ENCODE measurements around the gene RNF187.
A peak's percentile ranks its signal among the peaks of the same experiment; 100 is the strongest.
"Not testable (repeated sequence)": the region's sequence is repeated elsewhere in the genome, so short reads cannot be mapped to it uniquely, and the experiment has no call there.

RNF187 gene

DNA sequence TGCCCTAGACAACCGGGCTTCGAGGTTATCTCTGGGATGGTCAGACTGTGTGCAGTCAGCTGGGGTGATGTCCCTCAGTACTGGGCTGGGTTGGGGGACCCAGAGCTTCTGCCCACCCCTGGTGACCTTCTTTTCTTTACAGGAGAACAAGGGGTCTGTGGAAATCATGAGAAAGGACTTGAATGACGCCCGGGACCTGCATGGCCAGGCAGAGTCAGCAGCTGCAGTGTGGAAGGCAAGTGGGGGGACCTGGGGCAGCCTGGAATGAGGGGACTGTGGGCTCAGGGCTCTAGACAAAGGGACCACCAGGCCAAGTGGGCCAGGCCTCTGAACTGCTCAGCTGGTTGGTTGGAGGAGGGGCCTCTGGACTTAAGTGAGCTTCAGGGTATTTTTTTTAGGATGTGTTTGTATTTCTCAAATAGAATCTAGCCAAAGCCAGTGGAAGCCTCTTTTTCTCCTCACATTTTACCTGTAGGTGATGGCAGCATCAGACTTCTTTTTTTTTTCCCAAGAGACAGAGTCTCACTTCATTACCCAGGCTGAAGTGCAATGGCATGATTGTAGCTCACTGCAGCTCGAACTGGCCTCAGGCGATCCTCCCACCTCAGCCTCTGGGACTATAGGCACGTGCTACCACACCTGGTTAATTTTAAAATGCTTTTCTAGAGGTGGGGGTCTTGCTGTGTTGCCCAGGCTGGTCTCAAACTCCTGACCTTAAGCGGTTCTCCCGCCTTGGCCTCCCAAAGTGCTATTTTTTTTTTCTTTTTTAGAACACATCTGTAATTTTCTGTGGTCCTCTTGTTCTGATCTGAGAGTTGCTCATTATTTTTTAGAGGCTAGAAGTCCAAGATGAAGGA lies 1.9 kb downstream of the RNF187 start:
- DNase-seq = no peak

DNA sequence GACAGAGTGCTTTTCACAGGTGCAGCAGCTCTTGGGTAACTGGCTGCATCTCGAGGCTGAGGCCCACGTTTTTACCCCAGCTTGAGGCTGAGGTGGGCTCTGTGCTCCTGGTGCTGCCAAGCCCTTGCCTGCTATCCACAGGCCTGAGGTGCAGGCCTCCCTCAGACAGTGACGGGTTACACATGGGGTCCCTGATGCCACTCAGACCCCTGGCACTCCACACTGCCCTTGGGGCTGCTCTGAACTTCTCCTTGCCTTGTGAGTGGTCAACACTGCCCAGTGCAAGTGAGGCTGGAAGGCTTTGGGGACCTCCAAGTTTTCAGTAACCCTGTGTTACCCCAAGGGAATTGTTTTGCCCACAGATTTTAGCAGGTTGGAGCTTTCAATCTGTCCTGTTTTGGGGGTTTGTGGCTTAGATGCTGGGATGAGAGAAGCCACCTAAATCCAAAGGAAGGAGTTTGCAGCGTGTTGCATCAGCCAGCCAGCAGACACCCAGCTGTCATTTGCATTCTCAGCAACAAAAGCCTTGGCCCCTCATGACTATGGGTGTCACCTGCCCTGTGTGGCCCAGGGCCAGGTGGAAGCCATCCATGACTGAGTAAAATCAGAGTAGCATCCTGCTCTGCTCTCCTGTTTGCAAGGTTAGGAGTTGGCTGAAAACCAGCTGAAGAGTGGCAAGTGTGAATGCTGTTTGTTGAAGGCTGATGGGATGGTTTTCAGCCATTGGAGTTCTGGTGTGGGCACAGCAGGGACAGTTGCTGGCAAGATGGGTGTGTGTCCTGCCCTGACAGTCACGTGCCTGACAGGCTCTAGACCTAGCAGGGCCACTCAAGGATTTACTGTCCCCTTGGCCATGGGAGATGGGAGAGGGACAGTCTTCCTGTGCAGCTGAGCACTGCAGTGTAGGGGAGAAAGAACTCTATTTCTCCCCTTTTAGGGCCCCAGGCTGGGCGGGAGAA lies 3.2 kb downstream of the RNF187 start:
- no peak for DNase-seq

DNA sequence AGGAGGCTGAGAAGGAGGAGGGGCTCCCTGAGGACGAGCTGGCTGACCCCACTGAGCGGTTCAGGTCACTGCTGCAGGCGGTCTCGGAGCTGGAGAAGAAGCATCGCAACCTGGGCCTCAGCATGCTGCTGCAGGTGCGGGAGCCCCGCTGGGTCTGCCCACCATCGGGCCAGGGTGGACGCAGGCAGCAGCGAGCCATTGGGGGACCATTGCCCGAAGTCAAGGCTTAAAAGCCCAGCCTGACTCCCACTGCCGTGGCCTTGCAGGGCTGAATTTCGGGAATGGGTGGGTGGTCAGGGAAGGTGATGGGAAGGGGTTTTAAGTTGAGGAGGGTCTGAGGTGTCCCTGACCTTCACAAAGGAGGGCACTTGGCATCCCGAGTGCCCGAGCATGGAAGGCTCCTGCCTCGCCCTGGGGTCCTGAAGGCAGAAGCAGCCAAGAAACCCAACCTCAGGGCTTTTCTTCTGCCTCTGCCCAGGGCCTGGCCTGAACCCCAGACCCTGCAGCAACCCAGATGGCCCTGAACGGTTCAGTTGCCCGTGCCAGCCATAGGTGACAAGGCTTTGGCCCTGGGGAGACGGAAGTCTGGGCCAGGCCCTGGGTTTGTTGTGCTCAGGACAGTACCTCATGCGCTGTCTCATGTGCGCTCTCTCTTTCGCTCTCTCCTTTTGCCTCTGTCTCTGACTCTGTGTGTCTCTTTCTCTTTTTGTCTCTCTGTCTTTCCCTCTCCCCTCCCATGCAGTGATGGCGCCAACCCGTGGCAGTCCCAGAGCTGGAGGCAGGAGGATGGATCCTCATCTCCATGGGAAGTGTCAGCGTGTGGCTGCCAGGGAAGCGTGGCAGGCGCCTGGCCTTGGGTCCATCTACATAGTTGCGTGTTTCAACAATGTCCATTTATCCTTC lies 6.2 kb downstream of the RNF187 start:
- DNase-seq = no peak

DNA sequence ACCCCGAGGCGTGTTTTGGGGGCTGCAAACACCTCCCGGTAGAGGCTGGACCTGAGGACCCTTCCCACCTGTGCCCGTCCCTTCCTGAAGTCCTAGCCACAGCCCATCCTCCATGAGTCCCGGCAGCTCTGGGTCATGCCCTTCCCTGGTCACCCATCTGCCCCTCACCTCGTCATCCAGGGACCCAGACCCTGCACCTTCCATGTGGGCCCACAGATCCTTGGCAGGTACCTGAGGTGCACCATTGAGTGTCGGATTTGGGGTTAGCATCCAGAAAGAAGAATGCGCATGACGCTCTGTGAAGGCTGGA lies 6.8 kb downstream of the RNF187 start:
- no peak for DNase-seq

DNA sequence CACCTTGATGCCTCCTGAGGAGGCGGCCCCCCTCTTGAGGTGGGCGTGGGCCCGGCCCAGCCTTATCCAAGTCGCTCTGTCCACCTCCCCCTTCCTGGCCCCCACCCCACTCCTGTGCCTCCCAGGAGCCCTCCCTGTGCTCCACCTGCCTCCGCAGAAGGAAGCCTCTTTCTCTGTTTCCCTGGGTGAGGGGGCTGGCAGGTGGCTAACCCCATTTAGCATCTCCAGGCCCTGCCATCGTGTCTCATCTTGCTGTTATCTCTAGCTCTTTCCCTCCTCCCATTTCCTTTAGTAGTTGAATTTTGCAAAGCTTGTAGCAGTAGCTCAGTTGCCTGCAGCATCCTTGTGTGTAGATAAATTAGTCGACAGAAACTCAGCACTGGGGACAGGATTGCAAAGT lies 7.2 kb downstream of the RNF187 start:
- DNase-seq = no peak

DNA sequence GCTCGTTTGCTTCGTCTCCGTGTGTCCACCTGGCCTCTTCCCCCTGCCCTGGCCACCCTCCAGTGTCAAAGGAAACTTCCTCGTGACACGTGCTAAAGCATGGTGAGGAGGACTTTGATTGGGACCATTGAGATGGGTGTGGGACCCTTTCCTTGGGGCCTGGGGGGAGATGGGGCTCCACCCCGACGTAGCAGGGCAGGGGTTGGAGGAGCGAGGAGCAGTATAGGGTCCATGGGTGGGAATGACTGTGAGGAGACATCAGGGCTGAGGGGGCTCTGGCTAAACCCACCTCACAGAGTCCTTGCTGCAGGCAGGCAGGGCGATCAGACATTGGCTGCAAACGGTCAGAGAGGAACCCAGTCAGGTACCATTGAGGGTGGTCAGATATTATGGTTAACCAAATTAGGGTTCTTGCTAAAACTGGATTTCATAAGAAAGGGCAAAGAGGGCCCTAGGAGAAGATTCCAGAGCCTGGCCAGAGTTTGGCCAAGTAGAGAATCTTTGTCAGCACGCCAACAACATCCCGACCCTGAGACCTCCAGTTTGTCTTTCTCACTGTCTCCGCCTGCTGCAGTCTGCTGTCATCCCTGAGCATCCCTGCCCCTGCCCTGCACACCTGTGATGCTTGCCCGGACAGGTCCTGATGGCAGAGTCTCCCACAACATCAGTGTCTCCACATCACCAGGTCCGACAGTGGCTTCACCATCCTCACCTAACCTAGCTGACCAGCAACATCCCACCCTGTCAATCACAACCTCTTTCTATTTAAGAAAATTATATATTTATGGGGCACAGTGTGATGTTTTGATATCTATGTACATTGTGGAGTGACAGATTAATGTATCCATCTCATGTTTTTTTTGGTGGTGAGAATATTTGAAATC lies 8.0 kb downstream of the RNF187 start:
- no peak for DNase-seq

DNA sequence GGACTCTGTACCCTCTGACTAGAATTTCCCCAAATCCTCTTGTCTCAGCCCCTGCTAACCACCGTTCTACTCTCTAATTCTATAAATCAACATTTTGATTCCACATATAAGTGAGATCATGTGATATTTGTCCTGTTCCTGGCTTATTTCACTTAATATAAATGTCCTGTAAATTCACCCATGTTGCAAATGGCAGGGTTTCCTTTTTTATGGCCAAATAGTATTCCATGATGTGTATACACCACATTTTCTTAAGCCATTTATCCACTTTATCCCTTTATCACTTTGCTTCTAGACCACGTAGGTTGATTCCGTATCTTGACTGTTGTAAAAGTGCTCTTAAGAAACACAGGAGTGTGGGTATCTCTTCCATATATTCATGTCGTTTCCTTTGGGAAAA lies 8.9 kb downstream of the RNF187 start:
- no peak for DNase-seq

DNA sequence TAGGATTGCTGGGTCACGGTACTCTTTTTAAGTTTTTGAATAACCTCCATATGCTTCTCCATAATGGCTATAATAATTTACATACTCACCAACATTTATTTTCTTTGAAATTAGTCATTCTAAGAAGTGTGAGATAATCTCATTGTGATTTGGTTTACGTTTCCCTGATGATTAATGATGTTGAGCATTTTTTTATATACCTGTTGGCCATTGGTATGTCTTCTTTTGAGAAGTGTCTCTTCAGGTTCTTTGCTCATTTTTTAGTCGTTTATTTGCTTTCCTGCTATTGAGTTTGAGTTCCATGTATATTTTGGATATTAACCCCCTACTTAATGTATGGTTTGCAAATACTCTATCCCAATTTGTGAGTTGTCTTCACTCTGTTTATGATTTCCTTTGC lies 9.3 kb downstream of the RNF187 start:
- no peak for DNase-seq

DNA sequence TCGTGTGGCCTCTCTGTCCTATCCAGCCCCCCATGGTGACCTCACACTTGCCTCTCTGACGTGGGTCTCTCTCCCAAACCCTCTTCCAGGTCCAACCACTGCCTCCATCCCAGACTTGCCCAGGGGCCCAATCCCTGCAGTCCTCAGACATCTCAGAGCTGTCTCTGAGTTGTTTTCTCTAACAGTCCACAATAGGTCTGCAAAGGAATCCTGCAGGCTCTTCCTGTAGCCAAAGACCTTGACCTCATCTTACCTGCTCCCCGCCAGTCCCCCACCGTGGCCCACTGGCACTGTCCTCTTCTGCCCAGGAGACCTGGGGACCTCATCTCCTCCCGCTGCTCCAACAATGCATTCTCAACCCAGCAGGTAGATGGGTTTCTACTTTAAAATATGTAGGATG lies 10.0 kb downstream of the RNF187 start:
- DNase-seq = no peak

DNA sequence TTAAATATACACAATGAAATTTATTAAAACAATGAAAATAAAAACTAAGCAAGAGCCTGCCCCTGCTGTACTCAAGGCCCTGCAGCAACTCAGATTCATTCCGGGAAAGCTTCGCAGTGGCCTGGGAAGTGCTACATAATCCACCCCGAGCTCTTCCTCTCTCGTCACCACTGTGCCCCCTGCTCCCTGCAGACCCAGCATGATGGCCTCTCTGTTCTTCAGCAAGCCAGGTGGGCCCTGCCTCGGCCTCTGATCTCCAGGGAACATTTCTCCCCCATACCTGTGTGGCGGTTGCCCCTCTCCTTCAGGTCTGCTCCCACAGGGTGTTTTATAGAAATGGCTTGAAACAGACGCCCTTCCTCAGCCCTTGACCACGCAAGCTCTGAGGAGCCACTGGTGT lies 10.6 kb downstream of the RNF187 start:
- no peak for DNase-seq

DNA sequence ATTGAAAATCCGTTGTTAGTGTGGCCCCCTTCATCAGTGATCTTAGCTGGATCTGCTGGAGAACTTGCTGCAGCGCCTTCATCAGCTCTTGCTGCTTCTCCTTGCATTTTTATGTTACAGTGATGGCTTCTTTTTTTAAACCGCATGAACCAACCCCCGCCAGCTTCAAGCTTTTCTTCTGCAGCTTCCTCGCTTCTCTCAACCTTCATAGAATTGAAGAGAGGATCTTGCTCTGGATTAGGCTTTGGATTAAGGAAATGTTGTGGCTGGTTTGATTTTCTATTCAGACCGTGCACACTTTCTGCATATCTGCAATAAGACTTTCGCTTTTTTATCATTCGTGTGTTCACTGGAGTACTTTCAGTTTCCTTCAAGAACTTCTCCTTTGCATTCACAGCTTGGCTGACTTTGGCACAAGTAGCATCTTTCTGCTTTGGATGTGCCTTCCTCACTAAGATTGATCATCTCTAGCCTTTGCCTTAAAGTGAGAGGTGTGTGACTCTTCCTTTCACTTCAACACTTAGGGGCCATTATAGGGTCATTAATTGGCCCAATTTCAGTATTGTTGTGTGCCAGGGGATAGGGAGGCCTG lies 13.1 kb downstream of the RNF187 start:
- DNase-seq = no peak

DNA sequence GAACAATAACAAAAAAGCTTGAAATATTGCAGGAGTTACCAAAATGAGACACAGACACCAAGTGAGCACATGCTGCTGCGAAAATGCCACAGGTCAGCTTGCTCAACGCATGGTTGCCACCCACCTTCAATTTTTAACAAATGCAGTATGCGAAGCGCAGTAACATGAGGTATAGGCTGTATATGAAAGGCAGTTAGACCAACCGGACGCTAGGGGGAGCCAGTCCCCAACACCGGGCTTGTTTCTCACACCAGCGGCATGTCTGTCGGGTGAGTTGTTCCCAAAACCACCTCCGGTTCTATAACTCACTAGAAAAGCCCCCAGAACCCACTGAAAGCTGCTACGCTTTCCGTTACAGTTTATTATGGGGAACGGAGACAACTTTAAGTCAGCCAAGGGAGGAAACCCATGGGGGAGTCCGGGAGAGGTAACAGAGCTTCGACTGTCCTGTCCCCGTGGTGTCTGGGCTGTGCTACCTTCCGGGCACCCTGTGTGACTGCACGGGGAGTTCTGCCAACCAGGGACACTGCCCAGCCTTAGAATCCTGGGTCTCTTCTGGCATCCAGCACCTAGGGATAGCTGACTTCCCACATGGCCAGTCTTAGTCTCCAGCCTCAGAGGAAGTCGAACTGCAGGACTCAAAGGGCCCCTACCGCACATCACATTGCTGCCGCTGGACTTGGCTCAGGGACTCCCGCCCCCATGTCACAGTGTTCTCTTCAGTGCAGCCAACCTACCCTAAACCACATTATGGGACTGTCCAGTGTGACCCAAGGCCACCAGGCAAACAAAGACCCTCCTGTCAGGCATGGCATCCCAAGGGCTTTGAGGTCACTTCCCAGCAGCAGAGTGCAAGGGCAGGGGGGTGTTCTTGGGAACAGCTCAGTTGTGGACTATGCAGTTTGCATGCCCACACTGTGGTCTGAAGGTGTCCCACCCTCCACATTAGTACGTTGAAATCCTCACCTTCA lies 14.0 kb downstream of the RNF187 start:
- peak; percentile 24 to 72 for DNase-seq

DNA sequence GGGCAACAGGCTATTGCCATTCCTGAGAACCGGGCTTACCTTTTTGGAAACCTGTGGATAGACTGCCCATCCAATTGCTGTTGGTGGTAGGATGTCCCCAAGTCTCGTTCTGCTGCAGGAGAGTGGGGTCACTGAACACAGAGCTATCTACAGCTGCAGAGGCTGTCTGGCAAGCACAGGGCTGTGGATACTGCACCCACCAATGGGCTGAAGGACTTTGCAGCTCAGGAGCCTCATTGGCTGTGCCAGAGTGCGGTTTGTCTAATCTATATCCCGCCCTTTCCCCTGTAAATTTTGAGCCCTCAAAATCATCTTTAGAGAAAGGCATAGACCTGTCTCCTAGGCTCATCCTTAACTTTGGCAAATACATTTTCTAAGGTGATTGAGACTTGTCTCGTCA lies 15.3 kb downstream of the RNF187 start:
- no peak for DNase-seq

DNA sequence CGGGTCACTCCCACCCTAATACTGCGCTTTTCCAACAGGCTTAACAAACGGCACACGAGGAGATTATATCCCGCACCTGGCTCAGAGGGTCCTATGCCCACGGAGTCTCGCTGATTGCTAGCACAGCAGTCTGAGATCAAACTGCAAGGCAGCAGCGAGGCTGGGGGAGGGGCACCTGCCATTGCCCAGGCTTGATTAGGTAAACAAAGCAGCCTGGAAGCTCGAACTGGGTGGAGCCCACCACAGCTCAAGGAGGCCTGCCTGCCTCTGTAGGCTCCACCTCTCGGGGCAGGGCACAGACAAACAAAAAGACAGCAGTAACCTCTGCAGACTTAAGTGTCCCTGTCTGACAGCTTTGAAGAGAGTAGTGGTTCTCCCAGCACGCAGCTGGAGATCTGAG lies 18.8 kb downstream of the RNF187 start:
- not testable (repeated sequence) for DNase-seq

DNA sequence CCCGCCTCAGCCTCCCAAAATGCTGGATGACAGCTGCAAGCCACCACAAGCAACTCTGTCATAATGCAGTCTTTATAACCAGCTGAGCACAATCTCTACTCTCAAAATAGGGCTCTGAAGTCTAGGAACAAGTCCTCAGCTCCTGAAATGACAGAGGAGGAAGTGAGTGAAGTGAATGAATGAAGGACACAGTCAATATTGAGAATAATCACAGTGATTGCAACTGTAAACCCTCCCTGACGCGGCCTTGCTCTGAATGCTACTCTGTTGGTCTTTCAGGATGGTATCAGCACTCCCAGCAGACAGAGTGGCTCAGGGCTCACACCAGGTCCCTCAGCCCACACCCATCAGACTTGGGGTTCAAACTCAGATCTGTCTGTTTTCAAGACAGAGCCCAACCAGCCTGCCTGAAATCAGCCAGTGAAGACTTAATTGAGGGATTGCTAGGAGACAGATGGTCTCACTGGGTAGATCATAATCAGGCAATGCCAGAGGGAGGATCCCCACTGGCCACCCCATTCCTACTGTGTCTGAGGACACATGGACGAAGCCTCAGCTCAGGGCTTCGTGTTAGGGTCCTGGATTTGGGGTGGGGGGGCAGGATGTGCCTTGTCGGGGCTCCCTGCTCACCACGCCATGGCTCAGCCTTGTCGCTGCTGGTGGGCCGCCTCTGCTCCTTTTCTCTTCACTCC lies 20.9 kb downstream of the RNF187 start:
- no peak for DNase-seq

DNA sequence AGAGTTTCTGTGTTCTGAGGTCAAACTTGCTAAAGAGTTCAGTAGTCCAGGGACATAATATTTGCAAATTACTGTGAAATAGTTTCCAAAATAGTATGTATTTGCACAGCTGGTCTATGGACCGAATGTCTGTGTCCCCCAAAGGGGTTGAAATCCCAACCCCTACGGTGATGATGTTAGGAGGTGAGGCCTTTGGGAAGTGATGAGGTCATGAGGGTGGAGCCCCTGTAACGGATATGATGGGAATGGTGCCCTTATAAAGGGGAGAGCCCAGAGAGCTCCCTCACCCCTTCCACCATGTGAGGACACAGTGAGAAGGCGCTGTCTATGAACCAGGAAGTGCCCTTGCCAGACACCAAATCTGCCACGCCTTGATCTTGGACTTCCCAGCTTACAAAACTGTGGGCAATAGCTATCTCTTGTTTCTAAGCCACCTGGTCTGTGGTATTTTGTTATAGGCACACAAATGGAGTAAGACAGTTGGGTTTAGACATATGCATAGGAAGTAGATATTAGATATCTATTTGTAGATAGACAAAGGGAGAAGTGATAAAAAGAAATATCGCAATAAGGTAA lies 21.7 kb downstream of the RNF187 start:
- DNase-seq = no peak

DNA sequence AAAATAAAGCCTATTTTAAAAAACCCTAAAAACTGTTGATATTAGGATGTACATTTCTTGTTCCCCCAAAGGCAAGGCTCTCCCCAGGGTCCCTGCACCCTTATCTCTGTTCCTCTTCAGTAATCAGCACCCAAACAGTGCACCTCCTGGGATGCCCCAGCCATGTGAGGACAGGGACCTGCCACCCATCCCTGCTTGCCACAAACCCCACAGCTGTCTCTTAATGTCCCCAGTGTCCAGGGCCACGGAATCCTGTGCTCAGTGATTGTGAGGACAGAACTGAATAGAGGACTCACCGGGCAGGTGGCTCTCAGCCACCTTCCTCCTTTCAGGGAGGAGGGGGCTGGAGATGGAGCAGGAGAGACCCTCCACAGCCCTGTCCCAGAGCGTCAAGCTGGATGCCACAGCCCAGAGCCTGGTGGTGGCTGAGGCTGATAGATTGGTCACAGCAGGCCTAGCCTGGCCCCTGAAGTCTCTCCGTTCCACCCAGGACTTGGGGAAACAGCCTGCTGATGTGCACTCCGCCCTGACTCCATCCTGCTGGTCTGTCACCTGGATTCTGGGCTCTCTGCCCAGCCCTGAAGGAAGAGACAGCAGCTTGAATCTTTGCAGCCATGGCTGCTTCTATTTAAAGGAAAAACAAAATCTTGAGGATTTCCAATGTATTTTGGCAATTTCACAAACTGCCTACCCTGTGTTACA lies 23.1 kb downstream of the RNF187 start:
- no peak for DNase-seq

DNA sequence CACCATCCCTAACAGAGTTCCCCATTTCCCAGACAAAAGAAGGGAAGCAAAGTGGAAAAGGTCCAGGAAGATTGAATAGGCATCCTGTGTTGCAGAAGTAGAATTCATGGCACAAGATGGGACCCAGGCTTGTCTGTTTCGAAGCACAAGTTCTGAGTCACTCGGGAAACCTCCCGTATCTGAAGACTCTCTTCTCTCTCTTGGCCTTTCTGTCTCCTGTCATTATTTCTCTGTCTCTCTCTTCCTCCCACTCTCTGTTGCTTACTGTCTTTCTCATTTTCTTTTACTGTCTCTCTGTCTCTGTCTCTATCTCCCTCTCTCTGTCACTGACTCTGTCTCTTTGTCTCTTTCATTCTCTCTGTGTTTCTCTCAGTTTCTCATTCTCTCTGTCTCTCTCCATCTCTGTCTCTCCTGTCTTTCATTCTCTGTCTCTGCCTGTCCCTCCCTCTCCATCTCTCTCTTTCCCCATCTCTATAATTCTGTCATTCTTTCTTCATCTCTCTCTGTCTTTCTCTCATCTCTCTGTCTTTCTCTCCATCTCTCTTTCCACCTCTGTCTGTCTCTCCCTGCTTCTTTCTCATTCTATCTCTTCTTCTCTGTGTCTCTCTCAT lies 23.7 kb downstream of the RNF187 start:
- no peak for DNase-seq

Measured in hippocampal formation (tissue), 2 donors.